NCI-H82 (cell line): ENCODE measurements around the gene GKN1.

ENCODE experiments used
- DNase-seq: peaks from one replicate; lab custom pipeline; 2025; lab: John Stamatoyannopoulos, UW

Gene GKN1

DNA sequence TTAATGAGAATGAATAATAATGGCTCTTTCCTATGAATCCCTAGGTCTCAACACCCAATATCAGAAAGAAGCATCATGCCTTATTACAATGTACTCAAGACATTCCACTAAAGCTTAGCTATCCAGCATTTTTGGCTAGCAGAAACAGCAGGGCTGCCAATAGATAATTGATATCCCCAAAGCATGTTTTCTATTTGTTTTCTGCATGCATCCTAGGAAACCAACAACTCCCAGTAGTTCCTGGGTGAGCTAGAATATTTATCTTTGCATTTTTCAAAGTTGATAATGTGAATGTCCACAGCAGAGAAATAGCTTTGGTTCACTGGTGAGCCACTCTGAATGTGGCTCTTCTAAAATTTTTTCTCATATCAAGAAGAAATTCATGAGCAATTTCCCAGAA is 32.7 kb downstream of the GKN1 start:
- DNase-seq = no peak

DNA sequence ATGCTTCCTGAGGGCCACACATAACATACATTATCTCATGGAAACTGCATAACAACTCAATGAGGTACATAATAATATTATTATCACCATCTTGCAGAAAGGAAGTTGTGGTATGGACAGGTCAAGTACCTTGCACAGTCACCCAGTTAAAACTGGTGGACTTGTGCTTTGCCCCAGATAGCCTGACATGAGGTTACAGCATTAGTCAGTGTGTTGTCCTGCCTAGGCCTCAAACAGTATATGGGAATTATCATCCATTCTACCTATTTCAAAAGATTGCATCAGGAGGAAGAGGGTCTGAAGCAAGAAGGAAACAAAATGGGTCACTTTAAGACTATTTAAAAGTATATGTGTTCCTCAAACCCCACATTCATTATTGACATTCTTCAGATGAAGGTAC is 33.2 kb downstream of the GKN1 start:
- no peak for DNase-seq

DNA sequence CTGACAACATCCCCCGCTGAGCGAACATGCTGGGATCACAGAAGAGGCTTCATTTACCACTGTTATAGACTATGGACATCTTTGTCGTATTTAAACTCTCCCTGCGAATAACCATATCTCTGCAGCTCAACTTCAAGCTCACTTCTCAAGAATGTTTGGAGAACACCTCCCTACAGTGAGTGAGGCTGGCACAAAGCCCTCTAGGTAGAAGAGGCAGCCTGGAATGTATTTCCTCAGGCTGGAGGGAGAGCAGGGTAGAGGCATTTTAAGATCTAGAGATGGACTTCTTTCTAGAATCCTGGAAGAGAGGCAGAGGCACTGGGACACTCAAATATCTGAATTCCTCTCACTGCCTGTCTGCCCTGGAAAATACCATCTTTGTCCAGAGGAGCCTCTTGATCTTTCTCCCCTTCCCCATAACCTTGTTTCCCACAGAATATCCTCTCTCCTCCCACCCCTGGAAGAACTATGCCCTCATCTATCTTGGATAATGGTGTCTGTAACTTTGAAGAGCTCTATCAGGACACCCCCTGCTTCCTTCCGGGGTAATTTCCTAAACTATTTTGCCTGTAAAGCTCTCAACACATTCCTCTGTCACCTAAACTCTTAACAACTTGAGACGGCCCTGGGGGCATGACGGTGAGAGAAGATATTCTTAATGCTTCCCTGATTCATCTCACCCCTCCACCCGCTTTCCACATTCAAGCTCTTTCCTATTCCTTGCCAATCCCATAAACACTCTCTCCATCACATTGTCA is 36.2 kb downstream of the GKN1 start:
- no peak for DNase-seq

DNA sequence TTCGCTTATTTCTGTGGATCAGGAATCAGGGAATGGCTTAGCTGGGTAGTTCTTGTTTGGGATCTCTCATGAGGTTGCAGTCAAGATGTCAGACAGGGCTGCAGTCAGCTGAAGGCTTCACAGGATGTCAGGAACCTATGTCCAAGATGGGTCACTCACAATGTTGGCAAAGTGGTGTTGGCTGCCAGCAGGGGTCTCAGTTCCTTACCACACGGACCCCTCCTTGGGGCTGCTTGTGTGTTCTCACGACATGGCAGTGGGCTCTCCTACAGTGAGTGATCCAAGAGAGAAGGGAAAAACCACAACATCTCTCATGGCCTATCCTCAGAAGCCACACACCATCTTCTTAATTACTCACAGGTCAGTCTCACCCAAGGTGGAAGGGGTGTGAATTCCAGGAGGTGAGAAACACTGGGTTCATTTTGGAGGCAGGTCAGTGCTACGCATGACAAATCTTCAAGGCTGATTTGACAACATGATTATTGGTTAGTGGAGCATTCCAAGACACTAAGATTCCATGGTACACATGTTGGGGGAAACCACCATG is 37.2 kb downstream of the GKN1 start:
- peak; percentile 38 for DNase-seq

DNA sequence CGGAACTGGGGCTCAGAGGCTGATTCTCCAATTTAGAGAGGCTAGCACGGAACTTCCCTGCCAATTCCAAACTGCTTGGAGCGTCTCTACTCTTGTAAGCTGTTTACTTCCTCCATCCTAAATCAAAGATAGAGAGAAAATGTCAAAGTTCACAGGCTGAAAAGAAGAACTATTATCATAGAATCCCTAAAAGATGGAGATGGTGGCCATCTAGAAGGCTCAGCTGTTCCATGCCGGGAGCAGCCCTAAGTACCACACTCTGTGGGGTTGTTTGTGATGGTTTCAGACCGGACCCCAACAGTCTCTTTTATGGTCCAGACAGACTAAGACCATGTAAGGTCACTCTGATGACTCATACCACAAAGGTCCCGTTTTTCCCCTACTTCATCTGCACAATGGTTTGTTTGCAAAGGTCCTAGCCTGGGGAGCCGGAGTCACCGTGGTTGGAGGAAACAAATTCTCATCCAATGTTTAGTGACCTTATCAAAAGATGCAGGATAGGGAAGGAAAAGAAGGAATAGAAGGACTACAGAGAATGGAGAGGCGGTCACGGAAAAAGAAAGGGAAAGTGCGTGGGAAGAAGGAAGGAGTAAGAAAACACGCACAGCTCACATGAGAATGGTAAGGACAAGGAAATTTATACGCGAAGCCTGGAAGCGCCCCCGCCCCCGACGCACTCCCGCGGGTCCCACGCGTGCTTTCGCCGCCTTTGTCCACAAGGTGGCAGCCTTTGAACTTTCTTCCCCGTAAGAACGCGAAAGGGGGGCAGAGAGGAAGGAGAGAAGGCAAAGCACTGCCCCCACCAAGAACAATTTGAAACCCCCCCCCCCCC is 38.1 kb downstream of the GKN1 start:
- DNase-seq = peak; percentile 88

DNA sequence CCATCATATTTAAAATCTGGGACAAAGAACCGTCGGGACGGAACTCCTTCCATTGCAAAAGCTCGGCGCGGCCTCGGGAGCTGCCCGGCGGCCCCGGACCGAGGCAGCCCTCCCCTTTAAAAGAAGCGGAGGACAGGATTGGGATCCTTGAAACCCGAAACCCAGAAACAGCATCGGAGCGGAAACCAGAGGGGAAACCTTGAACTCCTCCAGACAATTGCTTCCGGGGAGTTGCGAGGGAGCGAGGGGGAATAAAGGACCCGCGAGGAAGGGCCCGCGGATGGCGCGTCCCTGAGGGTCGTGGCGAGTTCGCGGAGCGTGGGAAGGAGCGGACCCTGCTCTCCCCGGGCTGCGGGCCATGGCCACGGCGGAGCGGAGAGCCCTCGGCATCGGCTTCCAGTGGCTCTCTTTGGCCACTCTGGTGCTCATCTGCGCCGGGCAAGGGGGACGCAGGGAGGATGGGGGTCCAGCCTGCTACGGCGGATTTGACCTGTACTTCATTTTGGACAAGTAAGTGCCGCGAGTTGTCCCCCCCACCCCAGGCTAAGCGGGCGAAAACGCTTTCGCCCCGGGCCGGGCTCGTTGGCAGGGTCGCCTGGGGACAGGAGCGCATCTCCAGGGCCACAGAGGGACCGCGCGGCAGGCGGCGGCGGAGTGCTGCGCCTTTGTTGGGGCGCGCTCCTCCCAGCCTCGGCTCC is 38.9 kb downstream of the GKN1 start, which contains the start of gene ANTXR1:
ANTXR1 (plus strand) TSS at position 38 of the 698 bp plus-strand sequence; CDS start at position 359, 321 bp downstream.
- peak; percentile 88 for DNase-seq

DNA sequence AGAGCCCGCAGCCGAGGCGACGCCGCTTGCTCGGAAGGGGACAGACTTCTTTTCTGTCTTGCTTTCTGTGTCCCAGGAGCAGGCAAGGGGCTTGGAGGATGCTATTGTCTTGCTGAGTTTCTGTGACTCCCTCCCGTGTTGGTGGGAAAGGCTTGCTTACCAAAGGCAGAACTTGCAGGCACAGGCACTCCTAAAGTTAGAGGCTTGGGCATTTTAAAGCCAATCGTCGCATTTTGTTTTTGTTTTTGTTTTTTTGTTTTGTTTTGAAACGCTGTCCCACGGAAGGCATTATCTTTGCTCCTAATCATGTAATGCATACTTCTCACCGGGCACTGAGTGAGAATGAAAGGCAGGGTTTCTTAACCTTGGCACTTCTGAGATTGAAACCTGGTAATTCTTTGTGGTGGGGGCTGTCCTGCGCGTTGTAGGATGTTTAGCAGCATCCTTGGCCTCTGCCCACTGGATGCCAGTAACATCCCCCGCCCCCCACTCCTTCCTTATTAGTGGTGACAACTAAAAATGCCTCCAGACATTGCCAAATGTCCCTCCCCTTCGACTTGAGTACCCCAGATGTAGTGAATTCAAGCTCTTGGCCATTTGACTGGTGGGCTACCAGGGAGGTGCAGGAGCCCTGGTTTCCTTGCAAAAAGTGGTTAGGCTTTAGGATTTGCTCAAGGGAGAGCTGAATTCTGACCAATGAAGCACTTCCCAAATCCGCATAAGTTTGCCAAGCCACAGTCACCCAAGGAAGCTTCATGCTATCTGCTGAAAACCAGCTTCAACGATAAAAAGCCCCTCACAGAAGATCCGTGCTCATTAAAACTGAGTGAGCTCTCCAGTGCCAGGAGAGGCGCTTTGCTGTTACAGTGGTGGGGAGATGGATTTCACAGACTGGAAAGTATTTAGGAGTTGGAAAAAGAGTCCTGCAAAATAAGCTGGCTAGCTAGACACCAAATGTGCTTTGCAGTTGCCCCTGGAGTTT is 39.7 kb downstream of the GKN1 start:
- peak; percentile 52 for DNase-seq

DNA sequence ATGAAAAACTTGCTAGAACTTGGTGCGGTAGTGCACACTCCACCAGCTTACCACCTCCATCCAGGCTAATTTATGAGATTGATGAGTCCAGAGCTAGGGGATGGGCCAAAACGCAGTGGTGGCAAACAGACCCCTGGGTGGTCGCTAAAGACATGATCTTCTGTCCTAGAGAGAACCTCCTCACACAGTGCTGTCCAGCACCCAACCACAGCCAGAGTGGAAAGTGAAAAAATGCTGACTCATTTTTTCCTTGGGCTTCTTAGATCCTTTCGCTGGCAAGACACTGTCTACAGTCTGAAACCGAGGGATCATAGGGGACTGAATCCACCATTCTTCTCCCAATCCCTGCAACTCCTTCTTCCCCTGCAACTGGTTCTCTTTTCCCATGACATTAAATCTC is 42.6 kb downstream of the GKN1 start:
- no peak for DNase-seq

DNA sequence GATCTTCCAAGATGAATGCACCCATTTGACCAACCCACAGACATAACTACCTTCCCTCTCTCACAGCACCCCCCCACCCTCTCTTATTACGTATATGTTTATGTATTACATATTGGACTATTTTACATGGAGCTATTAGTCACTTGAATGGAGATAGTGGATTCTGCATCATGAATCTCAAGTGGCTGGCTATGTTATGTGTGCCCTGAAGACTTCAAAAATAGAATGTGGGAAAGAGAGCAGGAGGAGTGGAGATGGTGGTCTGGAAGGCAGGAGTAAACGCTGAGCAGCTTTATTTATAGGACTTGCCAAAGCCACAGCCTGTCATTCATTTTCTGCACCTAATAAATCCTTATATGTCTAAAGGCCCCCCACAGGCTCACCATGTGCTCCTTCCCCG is 43.4 kb downstream of the GKN1 start:
- no peak for DNase-seq

DNA sequence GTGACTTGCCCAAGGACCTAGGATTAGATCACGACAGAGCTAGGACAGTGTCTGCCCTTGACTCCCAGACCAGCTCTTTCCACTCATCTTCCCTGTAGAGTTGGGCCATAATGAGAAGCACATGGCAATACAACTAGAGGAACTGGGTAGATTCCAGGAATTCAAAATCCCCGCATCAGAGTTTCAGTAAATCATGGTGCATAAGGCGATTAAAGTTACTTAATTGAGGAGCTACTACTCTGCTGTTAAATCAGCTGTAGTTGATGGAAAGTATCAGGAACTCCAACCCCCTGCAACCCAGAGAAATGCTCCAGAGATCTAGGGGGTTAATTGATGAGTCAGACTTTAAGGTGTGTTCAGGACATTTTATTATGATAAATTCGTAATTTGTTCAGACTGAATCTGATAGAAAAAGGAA is 44.3 kb downstream of the GKN1 start:
- DNase-seq = no peak

DNA sequence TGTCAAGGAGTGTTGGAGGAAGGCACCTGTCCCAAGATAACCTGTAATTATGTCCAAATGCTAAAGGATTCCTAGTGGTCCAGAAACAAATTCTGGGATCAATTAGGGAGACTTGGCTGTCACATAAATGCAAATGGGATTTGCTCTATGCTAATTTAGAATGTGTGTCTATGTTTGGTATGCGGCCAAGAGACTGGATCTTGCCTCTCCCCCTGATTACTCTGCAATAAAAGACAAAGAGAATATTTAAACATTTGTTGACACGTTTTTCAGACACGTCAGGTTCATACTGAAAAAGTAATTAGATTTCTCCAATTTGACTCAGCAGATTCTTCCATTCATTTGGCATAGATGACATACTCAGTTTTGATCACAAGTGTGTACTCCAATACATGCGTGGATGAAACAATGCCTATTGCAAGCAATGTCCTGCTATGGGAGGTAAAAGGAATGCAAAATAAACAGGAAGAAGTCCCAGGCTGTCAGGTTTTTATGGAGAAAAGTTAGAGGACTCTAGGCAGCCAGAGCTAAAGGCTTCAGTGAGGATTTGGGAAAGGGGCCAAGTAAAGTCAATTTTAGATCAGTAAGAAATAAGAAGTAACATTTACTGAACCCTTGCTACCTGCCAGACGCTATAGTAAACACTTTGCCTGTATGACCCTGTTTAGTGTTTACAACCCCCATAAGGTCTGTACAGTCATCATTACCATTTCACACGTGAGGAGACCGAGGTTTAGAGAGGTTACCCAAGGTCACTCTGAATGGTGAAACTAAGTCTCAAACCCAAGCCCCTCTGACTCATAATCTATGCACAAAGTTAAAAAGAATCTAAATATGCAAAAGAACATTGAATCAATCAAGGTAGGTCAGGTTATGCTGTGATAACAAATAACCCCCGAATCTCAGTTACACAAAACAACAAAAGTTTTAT is 46.3 kb downstream of the GKN1 start:
- peak; percentile 43 for DNase-seq

DNA sequence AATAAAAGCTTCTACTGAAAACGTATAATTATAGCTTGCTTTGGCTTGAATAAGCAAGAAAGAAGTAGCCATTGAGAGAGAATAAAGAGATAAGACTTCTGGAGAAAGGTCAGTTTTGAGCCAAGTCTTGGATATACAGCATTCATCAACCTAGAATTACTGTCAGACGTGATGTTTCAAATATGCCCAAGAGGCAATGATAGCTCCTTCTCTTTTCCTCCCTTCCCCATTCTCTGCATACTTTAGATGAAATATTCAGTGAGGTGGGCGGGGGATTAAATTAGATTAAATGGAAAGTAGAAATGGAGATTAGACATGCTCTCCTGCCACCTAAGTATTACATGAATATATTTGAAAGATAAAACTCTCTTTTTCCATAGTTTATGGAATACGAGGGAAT is 47.3 kb downstream of the GKN1 start:
- DNase-seq = no peak

DNA sequence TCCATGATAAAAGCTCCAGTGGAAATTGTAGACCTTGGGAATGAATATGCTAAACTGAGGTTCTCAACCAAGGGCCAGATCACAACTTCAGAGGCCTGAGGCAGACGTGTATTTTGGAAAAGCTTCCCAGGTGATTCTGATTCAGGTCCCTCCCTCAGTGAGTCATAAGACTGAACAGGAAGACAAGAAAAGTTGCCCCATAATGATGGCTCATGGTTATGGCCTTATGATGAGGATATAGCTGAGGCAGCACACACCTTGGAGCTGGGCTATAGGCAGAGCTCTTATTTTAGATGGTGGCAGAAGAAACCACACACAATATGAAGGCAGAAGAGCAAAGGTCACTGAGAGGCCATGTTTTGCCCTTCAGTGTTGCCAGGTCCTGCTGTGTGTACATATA is 48.1 kb downstream of the GKN1 start:
- DNase-seq = no peak

DNA sequence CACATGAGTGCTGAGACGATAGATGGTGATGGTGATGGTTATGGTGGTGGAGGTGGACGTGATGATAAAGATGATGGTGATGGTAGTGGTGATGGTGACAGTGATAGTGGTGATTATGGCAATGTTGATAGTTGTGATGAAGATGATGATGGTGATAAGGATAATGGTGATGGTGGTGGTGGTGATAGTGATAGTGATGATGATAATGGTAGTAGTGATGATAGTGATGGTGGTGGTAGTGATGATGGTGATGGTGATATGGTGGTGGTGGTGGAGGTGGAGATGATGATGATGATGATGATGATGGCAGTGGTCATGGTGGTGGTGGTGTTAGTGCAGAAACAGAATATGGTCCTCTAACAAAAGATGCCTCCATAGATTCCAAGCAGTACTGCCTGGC is 48.8 kb downstream of the GKN1 start:
- DNase-seq = no peak

DNA sequence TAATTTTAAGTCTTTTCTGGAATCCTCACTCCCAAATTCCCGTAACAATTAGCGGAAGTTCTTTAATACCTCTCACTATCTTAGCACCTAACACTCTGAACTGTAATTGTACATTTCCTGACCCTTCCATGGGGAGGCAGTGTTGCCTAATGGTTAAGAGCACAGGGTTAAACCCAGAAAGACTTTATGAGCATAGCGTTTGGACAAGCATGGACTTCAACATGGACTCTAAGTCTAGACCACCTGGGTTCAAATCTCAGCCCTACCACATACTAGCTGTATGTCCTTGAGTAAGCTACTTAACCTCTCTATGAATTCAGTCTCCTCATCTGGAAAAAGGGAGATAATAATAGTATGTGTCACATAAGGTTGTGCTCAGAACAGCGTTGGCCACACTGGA is 51.6 kb downstream of the GKN1 start:
- DNase-seq = peak; percentile 74

DNA sequence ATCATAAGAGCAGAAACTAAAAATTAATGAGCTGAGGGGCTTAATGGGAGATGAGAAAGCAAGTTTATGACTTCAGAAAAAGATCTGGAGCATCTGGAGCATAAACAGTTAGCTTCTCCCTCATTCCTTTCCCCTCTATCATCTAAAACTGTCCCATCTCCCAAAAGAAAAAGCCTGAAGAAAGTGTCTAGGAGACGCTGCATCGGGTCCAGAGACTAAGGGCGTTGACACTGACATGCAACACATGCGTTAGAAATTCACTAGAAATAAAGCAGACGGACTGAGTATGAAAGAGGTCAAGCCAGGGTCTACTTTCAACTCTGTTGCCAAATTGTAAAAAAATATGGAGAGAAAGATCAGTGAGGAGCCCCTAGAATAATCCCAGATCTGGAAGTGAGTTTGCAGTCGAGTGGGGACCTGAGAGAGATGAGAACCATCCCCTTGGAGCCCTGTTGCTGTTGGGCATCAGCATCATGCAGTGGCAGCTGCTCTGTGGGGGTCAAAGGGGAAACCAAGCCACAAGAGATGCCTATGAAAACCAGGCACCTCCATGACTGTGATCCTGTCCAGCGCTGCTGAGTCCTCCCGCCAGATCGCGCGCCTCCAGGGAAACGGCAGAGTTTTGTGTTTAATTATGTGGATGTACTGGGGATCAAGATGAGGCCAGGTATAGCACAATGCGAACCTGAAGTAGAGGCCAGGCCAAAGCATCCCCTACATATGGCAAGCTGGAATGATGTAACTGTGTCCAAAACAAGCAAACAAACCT is 52.4 kb downstream of the GKN1 start:
- DNase-seq = no peak
